Stomach (tissue), 9 donors: ENCODE data around the gene CYSLTR2. TPM values are rescaled to one million over a fixed set of nuclear protein-coding genes. Genes with fewer than 3 reads are reported as not detected.

ENCODE experiments used
- DNase-seq, 2 donors: peaks; one replicate each; pipeline versions ENCODE4 v3.0.0 to v3.0.0-alpha.2; 2013 to 2019
- H3K27ac ChIP-seq, 5 donors: fragments of 200-600 bp in 4 of 5; sonication (generic) in 4 of 5; one replicate each; pipeline ENCODE4 v1.5.1; 2013 to 2019; ENCODE audit warnings: mild to moderate bottlenecking in 1 of 5, moderate library complexity in 1 of 5
- H3K27me3 ChIP-seq, 3 donors: fragments of 200-600 bp; sonication (generic); one replicate each; pipeline ENCODE4 v1.5.1; 2017 to 2019; ENCODE audit warnings: mixed run types in 1 of 3
- H3K36me3 ChIP-seq, 4 donors: fragments of 200-600 bp; sonication (generic); 1 replicate in 3 of 4; 2 replicates in 1 of 4; pipeline ENCODE4 v1.5.1; 2016 to 2019
- H3K4me1 ChIP-seq, 4 donors: fragments of 200-600 bp; sonication (generic); one replicate each; pipeline ENCODE4 v1.5.1; 2016 to 2019
- H3K4me3 ChIP-seq, 4 donors: fragments of 200-600 bp; sonication (generic) in 3 of 4; one replicate each; pipeline ENCODE4 v1.5.1; 2016 to 2019; ENCODE audit warnings: mild to moderate bottlenecking in 1 of 4
- H3K9me3 ChIP-seq, 4 donors: fragments of 200-600 bp; sonication (generic); one replicate each; pipeline ENCODE4 v1.5.1; 2016 to 2019
- CTCF ChIP-seq, 7 experiments: fragments of 450-650 bp in 4 of 7; fragments of 200-600 bp in 3 of 7; sonication (generic) in 3 of 7; IDR thresholded peaks; one replicate each; pipeline ENCODE4 v1.5.1; 2016 to 2019; ENCODE audit warnings: antibody characterized with exemption in 7 of 7, control low read depth in 2 of 7, mild to moderate bottlenecking in 1 of 7
- EP300 ChIP-seq: sonication (generic); formaldehyde crosslinking; IDR thresholded peaks from one replicate; pipeline ENCODE4 v1.6.1; 2017; ENCODE audit warnings: antibody characterized with exemption
- POLR2A ChIP-seq, 4 donors: fragments of 450-650 bp; IDR thresholded peaks; one replicate each; pipeline ENCODE4 v1.6.1; 2016; ENCODE audit warnings: antibody characterized with exemption in 4 of 4, control low read depth in 2 of 4, mild to moderate bottlenecking in 1 of 4, moderate library complexity in 1 of 4
- POLR2AphosphoS5 ChIP-seq, 3 donors: sonication (generic); formaldehyde crosslinking; IDR thresholded peaks; one replicate each; pipeline ENCODE4 v1.6.1; 2016; ENCODE audit warnings: antibody characterized with exemption in 3 of 3
- WGBS, 5 donors: extraction: QIAGEN DNeasy Blood & Tissue Kit in 3 of 5; methylation state at CpG; one replicate each; pipeline versions ENCODE4 v1.1.5 to v1.1.7; 2013 to 2018; 5-methylcytosine and 5-hydroxymethylcytosine counted together
- intact Hi-C: fragments of 100-400 bp; cut with DNase I; formaldehyde crosslinking; loops from one replicate; pipeline ENCODE4 v1.15.1; 2023; ENCODE audit warnings: low total_unique reads
- polyA plus RNA-seq, 3 donors: library from polyadenylated mRNA; stranded (reverse); fragments of 200-250 nt; gene quantifications; one replicate each; pipeline ENCODE4 v1.2.3, GENCODE V29; 2013
- total RNA-seq, 5 donors: library from RNA; depleted of rRNA; stranded (reverse); fragments of >200 nt; gene quantifications; one replicate each; pipeline versions ENCODE4 v1.1.0 to v1.2.3, GENCODE V29; 2014 to 2016
- donor health status: healthy with polysubstance abuse.
- donor health status: Bipolar disorder and iron deficiency.
- donor health status: healthy.

Gene CYSLTR2
- total and polyA plus RNA-seq, 8 donors = 0.61 to 1.3 TPM; not detected in 6

- Histone ChIP-seq H3K36me3 (no peaks in the 10 kb centered on the region), H3K9me3 (peaks cover 0 to 4% (median 0%) of the 10 kb centered on the region in 4 donors), H3K27ac (no peak overlapping the region), H3K4me3 (no peak overlapping the region), H3K4me1 (peaks cover 0 to 6% (median 0%) of the 10 kb centered on the region in 4 donors), H3K27me3 (no peaks in the 10 kb centered on the region)
- no peak for DNase-seq
- no peak for TF ChIP-seq POLR2A (IDR thresholded peaks at IDR 0.05)
- TF ChIP-seq EP300 = no peak
- no peak for TF ChIP-seq CTCF (IDR thresholded peaks at IDR 0.05)
- no peak for TF ChIP-seq POLR2AphosphoS5 (IDR thresholded peaks at IDR 0.05)
- intact Hi-C loops = no loop called here
These were observed 71.5 kb downstream of the CYSLTR2 start for GRCh38 chr13:48725271-48725670.

- H3K4me3 ChIP-seq = no peak overlapping the region
- no peaks in the 10 kb centered on the region for H3K36me3 ChIP-seq
- intact Hi-C loops = no loop called here
- H3K9me3 ChIP-seq = no peaks in the 10 kb centered on the region
- H3K4me1 ChIP-seq = peaks cover 0 to 6% (median under 1%) of the 10 kb centered on the region in 4 donors
- no peaks in the 10 kb centered on the region for H3K27me3 ChIP-seq
- 65 to 78% (median 73%) methylated on average over 2 of the region's 2 CpGs for WGBS, 5 donors
- peak in 1 of 2 donors; percentile 74 for DNase-seq
- no peak overlapping the region for H3K27ac ChIP-seq
- TF ChIP-seq POLR2AphosphoS5 (IDR thresholded peaks at IDR 0.05) (no peak), EP300 (no peak), CTCF (IDR thresholded peaks at IDR 0.05) (no peak), POLR2A (IDR thresholded peaks at IDR 0.05) (no peak)
These were observed 73.0 kb downstream of the CYSLTR2 start for GRCh38 chr13:48726711-48727110.

GRCh38 chr13:48727241-48728011, 73.7 kb downstream of the CYSLTR2 start:
- DNase-seq = peak in 1 of 2 donors; percentile 80
- Histone ChIP-seq H3K4me3 (no peak overlapping the region), H3K9me3 (no peaks in the 10 kb centered on the region), H3K27me3 (no peaks in the 10 kb centered on the region), H3K27ac (no peak overlapping the region), H3K4me1 (peaks cover 0 to 6% (median 2%) of the 10 kb centered on the region in 4 donors), H3K36me3 (no peaks in the 10 kb centered on the region)
- 38 to 67% (median 59%) methylated on average over 4 of the region's 4 CpGs for WGBS, 5 donors
- no peak for TF ChIP-seq EP300
- TF ChIP-seq CTCF (IDR thresholded peaks at IDR 0.05) = no peak
- no peak for TF ChIP-seq POLR2A (IDR thresholded peaks at IDR 0.05)
- no peak for TF ChIP-seq POLR2AphosphoS5 (IDR thresholded peaks at IDR 0.05)
- intact Hi-C loops = no loop called here

- H3K9me3 ChIP-seq = no peaks in the 10 kb centered on the region
- H3K4me1 ChIP-seq = peaks cover 0 to 6% (median 2%) of the 10 kb centered on the region in 4 donors
- no peak overlapping the region for H3K4me3 ChIP-seq
- H3K27me3 ChIP-seq = no peaks in the 10 kb centered on the region
- no peak overlapping the region for H3K27ac ChIP-seq
- no peak for DNase-seq
- intact Hi-C loops = no loop called here
- TF ChIP-seq CTCF (IDR thresholded peaks at IDR 0.05) (no peak), POLR2A (IDR thresholded peaks at IDR 0.05) (no peak)
- whole genome bisulfite sequencing, 5 donors = 72 to 85% (median 83%) methylated on average over 2 of the region's 2 CpGs
- no peaks in the 10 kb centered on the region for H3K36me3 ChIP-seq
These were observed 74.5 kb downstream of the CYSLTR2 start for GRCh38 chr13:48728226-48728625.
